NOMO-1 treated with DMSO at 0.1 percent for 48 hours (cell line): ENCODE data around the gene LENG8.
"Not testable (repeated sequence)": the region's sequence is repeated elsewhere in the genome, so short reads cannot be mapped to it uniquely, and the experiment has no call there.

ENCODE experiments used
- DNase-seq: peaks from one replicate; lab custom pipeline; 2025; ENCODE audit not compliant: unreplicated experiment; lab: John Stamatoyannopoulos, UW

The LENG8 gene

DNA sequence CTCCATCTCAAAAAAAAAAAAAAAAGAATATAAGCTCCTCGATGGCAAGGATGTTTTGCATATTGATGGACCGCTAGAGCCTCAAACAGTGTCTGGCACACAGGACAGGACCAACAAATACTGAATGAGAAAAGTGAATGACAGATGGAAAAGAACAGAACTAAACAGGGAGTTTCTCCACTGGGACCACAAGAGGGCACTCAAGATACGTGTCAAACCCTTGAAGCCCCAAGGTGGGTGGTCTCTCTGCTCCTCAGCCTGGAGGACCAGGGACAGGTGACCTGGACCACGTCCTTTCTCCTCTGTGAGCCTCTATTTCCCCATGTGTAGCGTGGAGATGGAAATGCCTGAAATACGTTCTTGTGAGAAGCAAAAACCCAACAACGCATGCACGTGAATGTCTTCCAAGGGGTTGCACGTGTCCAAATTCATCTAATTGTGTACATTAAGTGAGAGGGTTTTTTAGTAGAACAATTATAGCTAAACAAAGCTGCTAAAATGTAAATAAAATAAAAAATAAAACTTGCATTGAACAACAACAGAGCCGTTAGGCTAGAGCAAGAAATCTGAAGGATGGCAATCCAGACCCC, 29.8 kb downstream of the LENG8 start:
- peak; percentile 52 for DNase-seq

DNA sequence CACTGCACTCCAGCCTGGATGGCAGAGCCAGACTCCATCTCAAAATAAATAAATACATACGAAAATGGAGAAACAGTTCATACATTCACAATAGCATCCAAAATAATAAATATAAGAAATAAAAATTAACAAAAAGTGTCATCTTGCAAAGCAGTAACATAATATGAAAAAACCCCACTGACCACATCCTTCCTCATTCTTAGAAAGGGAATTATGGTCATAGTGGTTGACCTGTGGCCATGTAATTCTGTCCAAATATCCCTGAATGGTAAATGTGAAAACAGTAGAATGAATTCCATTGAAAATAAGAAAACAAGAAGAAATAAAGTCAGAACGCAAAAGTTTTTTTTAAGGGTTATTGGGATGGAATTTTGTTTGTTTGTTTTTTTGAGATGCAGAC, 31.1 kb downstream of the LENG8 start:
- peak; percentile 65 for DNase-seq

DNA sequence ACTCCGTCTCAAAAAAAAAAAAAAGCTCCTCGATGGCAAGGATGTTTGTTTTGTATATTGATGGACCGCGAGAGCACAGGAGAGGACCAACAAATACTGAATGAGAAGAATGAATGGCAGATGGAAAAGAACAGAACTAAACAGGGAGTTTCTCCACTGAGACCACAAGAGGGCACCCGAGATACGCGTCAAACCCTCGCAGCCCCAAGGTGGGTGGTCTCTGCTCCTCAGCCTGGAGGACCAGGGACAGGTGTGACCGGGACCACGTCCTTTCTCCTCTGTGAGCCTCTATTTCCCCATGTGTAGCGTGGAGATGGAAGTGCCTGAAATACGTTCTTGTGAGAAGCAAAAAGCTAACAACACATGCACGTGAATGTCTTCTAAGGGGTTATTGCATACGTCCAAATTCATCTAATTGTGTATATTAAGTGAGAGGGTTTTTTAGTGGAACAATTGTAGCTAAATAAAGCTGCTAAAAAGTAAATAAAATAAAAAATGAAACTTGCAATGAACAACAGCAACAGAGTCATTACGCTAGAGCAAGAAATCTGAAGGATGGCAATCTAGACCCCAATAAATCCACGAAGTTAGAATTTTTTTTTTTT, 32.4 kb downstream of the LENG8 start:
- peak; percentile 67 for DNase-seq

- peak; percentile 76 for DNase-seq
These were observed 33.9 kb downstream of the LENG8 start for GRCh38 chr19:54482889-54483288.

- DNase-seq: no peak
These were observed 35.5 kb downstream of the LENG8 start for GRCh38 chr19:54484451-54484850.

DNA sequence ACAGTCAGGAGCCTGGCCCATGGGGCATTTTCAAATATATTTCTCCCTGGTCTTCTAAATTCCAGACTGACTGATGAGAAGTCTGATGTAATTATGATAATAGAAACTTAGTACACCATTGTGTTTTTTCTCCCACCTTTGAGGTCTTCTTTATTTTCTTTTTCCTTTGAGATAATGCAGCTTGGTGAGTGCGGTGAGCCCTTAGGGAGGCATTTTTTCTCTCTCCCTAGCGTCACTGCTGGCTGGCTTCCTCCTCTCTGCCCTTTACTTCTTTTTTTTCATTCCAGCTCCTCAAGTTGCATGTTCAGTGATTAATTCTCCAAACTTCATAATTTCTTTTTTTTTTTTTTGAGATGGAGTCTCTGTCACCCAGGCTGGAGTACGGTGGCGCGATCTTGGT, 36.9 kb downstream of the LENG8 start:
- peak; percentile 29 for DNase-seq

DNA sequence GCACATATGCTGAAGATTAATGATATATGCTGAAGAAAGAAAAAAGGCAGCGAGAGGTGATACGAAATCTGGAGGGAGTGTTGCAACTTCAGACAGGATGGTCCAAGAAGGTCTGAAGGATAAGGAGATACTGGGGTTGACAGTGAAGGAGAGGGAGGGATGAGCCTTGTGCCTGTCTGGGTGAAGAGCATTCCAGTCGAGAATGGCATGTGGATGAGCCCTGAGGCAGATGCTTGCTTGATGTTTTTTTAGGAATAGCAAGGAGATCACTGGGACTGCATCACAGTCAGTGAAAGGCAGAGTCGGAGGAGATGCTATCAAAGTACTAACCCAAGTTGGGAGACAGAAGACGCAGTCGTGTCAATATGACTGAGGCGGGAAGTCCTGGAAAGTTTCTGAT, 40.3 kb downstream of the LENG8 start:
- DNase-seq: no peak

DNA sequence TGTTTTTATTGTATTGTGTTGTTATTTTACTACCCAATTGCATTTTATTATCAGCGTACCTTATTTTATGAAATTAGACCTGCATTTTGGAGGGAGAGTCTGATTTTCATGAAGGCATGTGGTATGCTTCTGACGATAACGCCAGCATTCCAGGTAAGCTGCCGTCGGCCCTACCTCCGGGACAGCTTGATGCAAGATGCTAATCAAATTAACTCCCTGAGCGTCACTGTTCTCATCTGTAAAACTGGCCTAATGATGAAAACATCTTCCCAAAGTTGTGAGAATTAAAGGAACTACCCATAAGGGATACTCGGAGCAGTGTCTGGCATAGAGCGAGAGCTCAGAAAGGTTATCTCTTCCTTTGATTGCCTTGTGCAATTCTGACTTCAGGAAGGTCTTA, 40.8 kb downstream of the LENG8 start:
- DNase-seq: no peak

DNA sequence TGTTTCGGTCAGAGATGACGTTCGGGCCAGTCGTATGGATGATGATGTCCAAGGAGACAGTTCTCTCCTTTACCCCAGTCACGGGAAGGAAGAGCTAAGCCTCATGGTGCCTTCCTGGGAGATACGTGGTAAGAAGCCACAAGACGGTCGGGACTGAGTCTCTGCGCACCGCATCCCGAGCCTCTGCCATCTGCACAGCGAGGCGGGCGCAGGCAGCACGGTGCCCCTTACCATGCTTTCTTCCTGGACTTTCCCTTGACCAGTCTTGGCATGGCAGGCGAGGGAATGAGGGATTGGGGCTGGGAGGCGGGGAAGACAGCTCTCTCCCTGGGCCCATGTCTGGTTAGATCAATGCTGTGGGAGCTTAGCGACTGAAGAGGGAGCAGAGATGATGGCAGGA, 43.6 kb downstream of the LENG8 start:
- DNase-seq: no peak

DNA sequence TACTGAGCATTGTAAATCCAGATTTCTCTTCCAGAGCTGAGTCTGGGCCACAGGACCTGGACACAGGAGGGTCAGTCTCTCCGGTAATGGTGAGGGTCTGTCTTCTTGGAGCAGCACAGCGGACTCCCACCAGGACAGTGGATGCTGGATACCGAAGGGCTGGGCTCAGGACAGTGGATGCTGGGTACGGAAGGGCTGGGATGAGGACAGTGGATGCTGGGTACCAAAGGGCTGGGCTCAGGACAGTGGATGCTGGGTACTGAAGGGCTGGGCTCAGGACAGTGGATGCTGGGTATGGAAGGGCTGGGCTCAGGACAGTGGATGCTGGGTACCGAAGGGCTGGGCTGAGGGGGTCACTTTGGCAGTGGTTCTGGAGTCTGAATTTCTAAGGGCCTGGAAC, 44.1 kb downstream of the LENG8 start:
- not testable (repeated sequence) for DNase-seq

GRCh38 chr19:54493967-54494585, 45.1 kb downstream of the LENG8 start:
- no peak for DNase-seq

DNA sequence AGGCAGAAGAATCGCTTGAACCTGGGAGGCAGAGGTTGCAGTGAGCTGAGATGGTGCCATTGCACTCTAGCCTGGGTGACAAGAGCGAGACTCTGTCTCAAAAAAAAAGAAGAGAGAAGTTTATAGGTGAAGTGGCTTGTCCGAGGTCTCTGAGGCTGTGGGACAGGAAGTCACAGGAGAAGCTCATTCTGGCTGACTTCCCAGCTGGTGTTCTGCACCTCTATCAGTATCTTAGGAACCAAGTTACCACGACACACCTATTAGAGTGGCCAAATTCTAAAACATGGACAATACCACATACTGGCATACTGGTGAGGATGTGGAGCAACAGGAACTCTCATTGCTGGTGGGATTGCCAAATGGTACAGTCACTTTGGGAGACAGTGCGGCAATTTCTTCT, 46.3 kb downstream of the LENG8 start:
- not testable (repeated sequence) for DNase-seq

GRCh38 chr19:54497747-54498450, 48.9 kb downstream of the LENG8 start:
- DNase-seq: not testable (repeated sequence)

DNA sequence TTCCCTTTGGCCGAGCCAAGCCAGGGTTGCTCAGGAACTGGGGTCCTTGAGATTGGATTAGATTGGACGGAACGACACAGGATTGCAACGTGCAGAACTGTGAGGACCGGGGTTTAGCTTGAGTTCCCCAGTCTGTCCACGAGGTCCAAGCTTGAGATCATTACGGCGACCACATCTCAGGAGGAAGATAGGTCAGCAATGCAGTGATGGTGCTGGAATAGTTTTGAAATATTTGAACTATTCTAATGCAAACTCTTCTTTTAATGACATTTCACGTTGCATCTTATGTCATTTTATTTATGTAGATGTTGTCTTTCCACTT, 49.4 kb downstream of the LENG8 start:
- DNase-seq: not testable (repeated sequence)

- DNase-seq: no peak
These were observed 53.6 kb downstream of the LENG8 start, which contains the start of gene LAIR2 for GRCh38 chr19:54502518-54503048. Gene LAIR2, plus strand, starts transcription at chr19:54502831. Its CDS starts 88 bp downstream, at chr19:54502919.

DNA sequence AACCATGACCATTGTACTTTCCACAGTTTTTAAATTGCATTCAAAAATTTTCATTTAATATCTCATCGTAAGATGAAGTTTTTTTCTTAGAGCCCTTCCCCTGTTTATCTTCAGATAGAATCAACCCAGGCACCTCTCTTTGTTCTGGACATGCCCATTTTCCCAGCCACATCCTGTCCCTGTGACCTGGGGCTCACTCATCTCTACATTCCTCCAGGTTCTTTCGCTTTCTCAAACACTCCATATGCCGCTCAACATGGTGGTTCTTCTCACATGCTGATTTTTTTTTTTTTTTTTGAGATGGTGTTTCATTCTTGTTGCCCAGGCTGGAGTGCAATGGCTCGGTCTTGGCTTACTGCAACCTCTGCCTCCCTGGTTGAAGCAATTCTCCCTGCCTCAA, 56.5 kb downstream of the LENG8 start:
- DNase-seq: not testable (repeated sequence)

DNA sequence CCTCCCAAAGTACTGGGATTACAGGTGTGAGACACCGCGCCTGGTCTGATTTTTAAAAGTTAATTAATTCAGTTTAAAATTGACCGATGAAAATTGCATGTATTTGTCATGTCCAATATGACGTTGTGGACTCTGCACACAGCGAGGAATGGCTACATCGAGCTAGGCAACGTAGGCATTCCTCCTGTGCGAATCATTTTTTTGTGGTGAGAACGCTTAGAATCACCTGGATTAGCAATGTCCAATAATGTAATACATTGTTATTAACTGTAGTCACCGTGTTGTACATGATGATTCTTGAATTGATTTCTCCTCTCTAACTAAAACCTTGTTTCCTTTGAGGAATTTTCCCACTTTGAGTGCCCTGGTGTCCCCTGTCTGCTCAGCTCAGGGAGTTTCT, 57.1 kb downstream of the LENG8 start:
- no peak for DNase-seq

DNA sequence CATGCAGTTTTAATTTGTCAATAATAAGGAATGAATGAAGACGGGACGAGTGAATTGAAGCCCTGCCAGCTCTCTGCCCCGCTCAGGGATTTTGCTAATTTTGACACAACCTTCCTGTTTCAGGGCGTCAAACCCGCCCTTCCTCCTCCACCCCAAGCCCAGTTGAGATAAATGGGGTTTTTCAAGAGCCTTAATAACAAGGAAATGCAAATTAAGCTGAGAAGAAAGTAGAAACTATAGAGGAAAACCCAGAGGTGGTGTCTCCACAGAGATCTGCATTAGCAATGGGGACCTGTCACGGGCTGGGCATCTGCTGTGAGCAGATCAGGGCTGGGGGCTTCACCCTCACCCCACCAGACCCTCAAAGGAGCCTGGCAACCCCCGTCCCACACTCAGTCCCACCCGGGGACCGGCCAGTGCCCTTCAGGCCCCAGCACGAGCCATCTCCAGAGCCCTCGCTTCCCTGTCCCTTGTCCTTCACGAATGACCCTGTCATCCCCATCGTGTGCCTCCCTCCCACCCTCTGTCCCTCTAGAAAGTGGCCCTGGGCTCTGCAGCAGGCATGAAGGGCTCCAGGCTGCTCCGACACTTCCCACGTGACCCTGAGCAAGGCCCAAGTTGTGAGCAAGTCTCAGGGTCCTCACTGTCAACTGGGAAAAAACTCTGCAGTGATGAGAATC, 58.2 kb downstream of the LENG8 start:
- not testable (repeated sequence) for DNase-seq

GRCh38 chr19:54507824-54508223, 58.8 kb downstream of the LENG8 start:
- DNase-seq: no peak

DNA sequence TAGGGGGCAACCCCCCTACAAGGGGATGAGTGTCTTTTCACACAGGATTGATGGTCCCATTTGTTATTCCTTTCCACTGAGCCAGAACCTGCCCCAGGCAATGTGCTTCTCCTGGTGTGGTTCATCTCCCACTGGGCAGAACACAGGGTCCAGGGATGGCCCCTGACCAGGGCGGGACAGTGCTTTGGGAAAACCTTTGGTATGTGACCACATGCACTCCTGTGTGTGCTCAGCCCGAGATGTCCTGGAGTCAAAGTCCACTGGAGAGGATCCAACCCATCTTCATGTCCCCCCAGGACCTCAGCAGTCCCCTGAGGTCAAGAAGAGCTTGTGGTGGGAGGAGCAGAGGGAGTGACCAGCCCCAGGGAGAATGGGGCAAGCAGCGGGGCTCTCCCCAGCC, 59.5 kb downstream of the LENG8 start:
- DNase-seq: not testable (repeated sequence)
